GM23338 (cell line): Measurements from ENCODE around the gene NKX3-2.

Experiments
- POLR2AphosphoS5 ChIP-seq: IDR thresholded peaks from 2 replicates; pipeline ENCODE4 v1.6.1; 2016; ENCODE audit warnings: antibody characterized with exemption, low read depth
- TF ChIP-seq, protein P1 (sequence below), 2 experiments: fragments of 200-600 bp in 1 of 2; sonication (generic) in 1 of 2; conservative IDR thresholded peaks; 2 replicates each; pipeline versions ENCODE4 v1.5.1 to v1.6.1; 2016 to 2017; ENCODE audit warnings: antibody characterized with exemption in 2 of 2, low read depth in 2 of 2, mild to moderate bottlenecking in 2 of 2, moderate library complexity in 1 of 2

GRCh38 chr4:13495753-13496152 is 48.6 kb downstream of the NKX3-2 start:
- TF ChIP-seq, protein P1, sequence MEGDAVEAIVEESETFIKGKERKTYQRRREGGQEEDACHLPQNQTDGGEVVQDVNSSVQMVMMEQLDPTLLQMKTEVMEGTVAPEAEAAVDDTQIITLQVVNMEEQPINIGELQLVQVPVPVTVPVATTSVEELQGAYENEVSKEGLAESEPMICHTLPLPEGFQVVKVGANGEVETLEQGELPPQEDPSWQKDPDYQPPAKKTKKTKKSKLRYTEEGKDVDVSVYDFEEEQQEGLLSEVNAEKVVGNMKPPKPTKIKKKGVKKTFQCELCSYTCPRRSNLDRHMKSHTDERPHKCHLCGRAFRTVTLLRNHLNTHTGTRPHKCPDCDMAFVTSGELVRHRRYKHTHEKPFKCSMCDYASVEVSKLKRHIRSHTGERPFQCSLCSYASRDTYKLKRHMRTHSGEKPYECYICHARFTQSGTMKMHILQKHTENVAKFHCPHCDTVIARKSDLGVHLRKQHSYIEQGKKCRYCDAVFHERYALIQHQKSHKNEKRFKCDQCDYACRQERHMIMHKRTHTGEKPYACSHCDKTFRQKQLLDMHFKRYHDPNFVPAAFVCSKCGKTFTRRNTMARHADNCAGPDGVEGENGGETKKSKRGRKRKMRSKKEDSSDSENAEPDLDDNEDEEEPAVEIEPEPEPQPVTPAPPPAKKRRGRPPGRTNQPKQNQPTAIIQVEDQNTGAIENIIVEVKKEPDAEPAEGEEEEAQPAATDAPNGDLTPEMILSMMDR (conservative IDR thresholded peaks at IDR 0.05; ENCODE audit: low read depth in 2 of 2) = no peak
- no peak for TF ChIP-seq POLR2AphosphoS5
